Measurements from ENCODE around the gene FOLR2. TPM values are rescaled to one million over a fixed set of nuclear protein-coding genes. Genes with fewer than 3 reads are reported as not detected.

Gene FOLR2
- total and polyA plus RNA-seq, 2 of the 8 experiments (the other 6 are each of a cell fraction or from before 2014, with no cell fraction given) = not detected

- FAIRE-seq (no peak), DNase-seq (ENCODE audit: low read depth in 1 of 2, low spot score in 2 of 2) (no peak)
- no peak overlapping the region for H3K4ac ChIP-seq (replicated peaks; ENCODE audit: insufficient read length, low read depth, low read length)
- no peaks in the 10 kb centered on the region for H3K4me1 ChIP-seq (replicated peaks in 1 of 4; ENCODE audit: control insufficient read depth in 3 of 4, insufficient read depth in 4 of 4, low read length in 3 of 4)
- H3K27me3 ChIP-seq (replicated peaks in 1 of 4; ENCODE audit: control insufficient read depth in 3 of 4, extremely low read depth in 1 of 4, insufficient read depth in 3 of 4, low read length in 3 of 4) = no peaks in the 10 kb centered on the region
- H4K20me1 ChIP-seq (replicated peaks in 1 of 2; ENCODE audit: control insufficient read depth in 1 of 2, insufficient read depth in 2 of 2, low read length in 2 of 2) = no peaks in the 10 kb centered on the region
- H4K8ac ChIP-seq (ENCODE audit: extremely low read depth, insufficient read depth, low read length) = no peak overlapping the region
- H2BK12ac ChIP-seq (ENCODE audit: low read depth, low read length) = no peak overlapping the region
- H3K27ac ChIP-seq (ENCODE audit: low read depth, low read length) = no peak overlapping the region
- no peak overlapping the region for H3K14ac ChIP-seq (ENCODE audit: insufficient read length)
- H2AFZ ChIP-seq (ENCODE audit: low read length) = no peak overlapping the region
- H2BK20ac ChIP-seq (ENCODE audit: low read length) = no peak overlapping the region
- no peak overlapping the region for H3K56ac ChIP-seq (replicated peaks; ENCODE audit: insufficient read length, low read depth, low read length)
- no peaks in the 10 kb centered on the region for H3K23me2 ChIP-seq (ENCODE audit: low read depth, low read length)
- H3K23ac ChIP-seq (ENCODE audit: insufficient read length) = no peak overlapping the region
- H3K36me3 ChIP-seq (ENCODE audit: control insufficient read depth in 2 of 4, insufficient read depth in 4 of 4, low read length in 3 of 4) = no peaks in the 10 kb centered on the region
- no peak overlapping the region for H4K91ac ChIP-seq (replicated peaks; ENCODE audit: insufficient read length, low read length)
- H2BK5ac ChIP-seq (ENCODE audit: low read depth, low read length) = no peak overlapping the region
- no peaks in the 10 kb centered on the region for H3K9me3 ChIP-seq (ENCODE audit: insufficient read depth in 2 of 2, low read depth in 1 of 2, low read length in 1 of 2)
- no peak overlapping the region for H3K4me3 ChIP-seq (ENCODE audit: extremely low read depth in 1 of 4, insufficient read depth in 2 of 4, low read depth in 3 of 4, low read length in 4 of 4)
- H4K5ac ChIP-seq (ENCODE audit: insufficient read length, low read depth, low read length) = no peak overlapping the region
- H3K18ac ChIP-seq (ENCODE audit: extremely low read depth, low read length) = no peak overlapping the region
- no peak overlapping the region for H2BK120ac ChIP-seq (replicated peaks; ENCODE audit: low read depth, low read length)
- ChIA-PET CTCF (ENCODE audit: partially characterized antibody) (interaction anchor here (0.8 to 1.9 kb wide), 5 partner anchors 9 to 159 kb away, joined by 3 to 5 read pairs (median 4); no protein-coding TSS in a partner anchor), POLR2A (ENCODE audit: partially characterized antibody) (no interaction called here)
- H2AK5ac ChIP-seq (ENCODE audit: low read depth, low read length) = no peak overlapping the region
- H3K4me2 ChIP-seq (ENCODE audit: insufficient read depth in 1 of 2, low read depth in 2 of 2, low read length in 2 of 2) = no peak overlapping the region
- H3K79me2 ChIP-seq (ENCODE audit: control insufficient read depth in 1 of 2, insufficient read depth in 2 of 2, low read length in 2 of 2) = no peaks in the 10 kb centered on the region
- 90% methylated on average over 8 of the region's 8 CpGs; no CpG with 5 or more reads in 1 of the 2 experiments for WGBS, 2 experiments (ENCODE audit: extremely low coverage in 1 of 2, insufficient coverage in 1 of 2, insufficient read length in 1 of 2, insufficient replicate concordance in 2 of 2, low coverage in 1 of 2, low lambda C conversion rate in 2 of 2, missing lambda C conversion rate in 1 of 2)
- TF ChIP-seq BACH1 (IDR thresholded peaks at IDR 0.05; ENCODE audit: low read length) (no peak), KDM1A (IDR thresholded peaks at IDR 0.05; ENCODE audit: borderline replicate concordance, low read length) (no peak), BRCA1 (IDR thresholded peaks at IDR 0.05; ENCODE audit: low read depth, low read length) (no peak), FOSL1 (IDR thresholded peaks at IDR 0.05; ENCODE audit: insufficient read depth, low read depth, low read length) (no peak), CBX8 (IDR thresholded peaks at IDR 0.05; ENCODE audit: borderline replicate concordance, low read depth, low read length) (no peak), ATF3 (IDR thresholded peaks at IDR 0.05; ENCODE audit: insufficient read depth, low read depth, low read length) (no peak), CBX5 (IDR thresholded peaks at IDR 0.05; ENCODE audit: low read depth, low read length) (no peak), SIX5 (IDR thresholded peaks at IDR 0.05; ENCODE audit: low read depth, low read length) (no peak)
- no peaks in the 10 kb centered on the region for H3K79me1 ChIP-seq (ENCODE audit: low read depth, low read length)
- no peak overlapping the region for H2BK15ac ChIP-seq (ENCODE audit: low read length)
- no peak overlapping the region for H3K9ac ChIP-seq (replicated peaks in 1 of 4; ENCODE audit: extremely low read depth in 1 of 4, low read depth in 3 of 4, low read length in 3 of 4)
Observed at GRCh38 chr11:72174302-72175070, 42.1 kb upstream of the FOLR2 start.

All from H1 (cell line).